ENCODE data around the gene GATAD2B.
"Not testable (repeated sequence)": the region's sequence is repeated elsewhere in the genome, so short reads cannot be mapped to it uniquely, and the experiment has no call there.

Gene GATAD2B

DNA sequence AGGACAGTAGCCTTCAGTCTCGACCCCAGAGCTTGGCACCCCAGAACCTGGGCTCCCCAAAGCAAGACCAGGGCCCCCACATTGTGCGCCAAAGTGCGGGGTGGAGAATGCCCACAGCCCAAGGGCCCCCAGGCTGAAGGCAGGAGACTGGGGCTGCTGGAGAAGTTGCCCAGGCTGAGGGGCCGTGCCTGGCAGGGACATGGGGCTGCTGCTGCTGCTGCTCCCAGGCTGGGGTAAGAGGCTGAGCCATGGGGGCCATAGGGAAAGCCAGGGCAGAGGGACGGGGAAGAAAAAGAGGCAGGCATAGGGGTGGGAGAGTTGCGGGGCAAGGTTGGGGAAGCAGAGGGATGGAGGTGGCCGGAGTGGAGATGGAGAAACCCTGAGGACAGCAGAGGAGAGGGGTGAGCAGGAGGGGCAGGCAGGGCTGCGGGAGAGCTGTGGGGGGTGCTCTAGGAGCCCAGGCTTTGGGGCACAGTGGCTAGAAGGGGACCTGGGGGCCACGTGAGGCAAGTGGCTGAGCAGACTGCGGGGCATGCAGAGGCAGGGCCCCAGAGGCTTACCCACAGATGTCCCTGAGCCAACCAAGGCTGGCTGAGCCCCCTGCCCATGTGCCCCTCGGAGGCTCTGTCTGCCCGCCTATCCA, 128.7 kb downstream of the GATAD2B start:
- no peak for DNase-seq

DNA sequence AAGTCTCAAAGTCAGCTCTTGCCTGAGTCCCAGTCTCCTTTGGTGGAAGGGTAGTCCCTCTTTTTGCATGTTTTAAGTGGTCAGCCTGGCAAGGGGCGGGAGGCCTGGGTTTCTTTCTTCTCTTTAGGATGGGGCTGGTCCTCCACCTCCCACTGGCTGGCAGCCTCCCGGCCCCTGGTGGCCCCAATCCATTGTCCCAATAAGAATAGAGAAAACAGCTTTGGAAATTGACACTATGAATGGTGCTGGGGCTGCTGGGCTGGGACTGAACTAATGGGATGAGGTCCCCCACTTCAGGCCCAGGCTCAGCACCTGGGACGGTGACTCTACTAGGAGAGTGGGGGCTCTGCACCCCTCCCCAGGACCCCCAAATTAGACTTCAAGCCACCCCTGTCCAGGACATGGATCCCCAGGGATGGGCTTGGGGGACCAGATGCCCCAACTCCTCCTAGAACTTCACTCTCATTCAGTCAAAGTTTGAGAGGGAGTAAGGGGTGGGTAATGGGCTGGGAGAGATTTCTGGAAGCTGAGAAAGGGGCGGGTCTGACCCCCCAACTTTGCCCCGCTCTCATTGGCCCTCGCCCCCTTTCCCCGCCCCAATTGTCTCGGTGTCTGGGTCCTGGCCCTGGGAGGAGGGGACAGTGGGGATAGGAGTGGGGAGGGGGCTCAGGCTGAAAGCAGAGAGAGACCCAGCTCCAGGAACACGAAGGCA, 129.4 kb downstream of the GATAD2B start:
- no peak for DNase-seq

DNA sequence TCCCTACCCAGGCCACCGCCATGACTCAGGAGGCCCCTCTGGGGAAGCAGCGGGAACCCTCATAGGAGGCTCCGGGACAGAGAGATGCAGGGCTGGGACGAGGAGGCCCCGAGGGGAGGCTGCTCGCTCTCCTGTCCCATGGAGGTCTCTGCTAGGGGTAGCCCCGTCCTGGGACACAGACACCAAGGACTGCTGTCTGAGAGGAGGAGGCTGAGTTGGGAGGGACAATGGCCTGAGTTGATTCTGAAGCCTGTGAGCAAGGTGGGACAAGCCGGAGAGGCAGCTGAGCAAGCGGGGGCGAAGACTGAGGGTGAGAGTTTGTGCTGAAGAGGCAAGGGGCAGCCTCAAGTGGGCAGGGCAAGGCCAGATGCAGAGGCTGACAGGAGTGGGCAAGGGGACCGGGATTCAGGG, 130.1 kb downstream of the GATAD2B start:
- no peak for DNase-seq

DNA sequence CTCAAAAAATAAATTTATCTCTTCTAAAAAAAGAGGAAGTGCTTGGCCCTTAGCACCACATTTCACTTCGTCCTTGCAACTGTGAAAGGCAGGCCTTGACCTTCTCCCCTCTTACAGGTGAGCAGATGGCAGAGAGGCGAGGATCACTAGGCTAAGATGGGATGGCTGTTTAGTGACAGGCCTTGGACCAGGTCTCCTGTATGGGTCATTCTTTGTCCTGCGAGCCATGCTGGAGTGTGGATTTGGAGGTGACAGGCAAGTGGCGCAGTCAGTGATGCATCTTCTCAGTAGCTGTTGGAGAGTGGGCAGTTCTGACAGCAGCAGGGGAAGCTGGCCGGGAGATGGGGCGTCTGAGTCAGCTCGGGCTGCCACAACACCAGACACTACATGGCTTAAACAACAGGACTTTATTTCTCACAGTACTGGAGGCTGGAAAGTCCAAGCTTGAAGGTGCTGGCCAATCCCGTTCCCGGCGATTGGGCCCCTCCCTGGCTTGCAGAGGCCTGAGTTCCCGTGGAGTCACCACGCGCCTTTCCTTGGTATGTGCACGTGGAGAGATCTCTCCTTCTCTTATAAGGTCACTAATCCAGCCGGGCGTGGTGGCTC, 131.0 kb downstream of the GATAD2B start:
- DNase-seq, result peak; percentile 44 to 50

DNA sequence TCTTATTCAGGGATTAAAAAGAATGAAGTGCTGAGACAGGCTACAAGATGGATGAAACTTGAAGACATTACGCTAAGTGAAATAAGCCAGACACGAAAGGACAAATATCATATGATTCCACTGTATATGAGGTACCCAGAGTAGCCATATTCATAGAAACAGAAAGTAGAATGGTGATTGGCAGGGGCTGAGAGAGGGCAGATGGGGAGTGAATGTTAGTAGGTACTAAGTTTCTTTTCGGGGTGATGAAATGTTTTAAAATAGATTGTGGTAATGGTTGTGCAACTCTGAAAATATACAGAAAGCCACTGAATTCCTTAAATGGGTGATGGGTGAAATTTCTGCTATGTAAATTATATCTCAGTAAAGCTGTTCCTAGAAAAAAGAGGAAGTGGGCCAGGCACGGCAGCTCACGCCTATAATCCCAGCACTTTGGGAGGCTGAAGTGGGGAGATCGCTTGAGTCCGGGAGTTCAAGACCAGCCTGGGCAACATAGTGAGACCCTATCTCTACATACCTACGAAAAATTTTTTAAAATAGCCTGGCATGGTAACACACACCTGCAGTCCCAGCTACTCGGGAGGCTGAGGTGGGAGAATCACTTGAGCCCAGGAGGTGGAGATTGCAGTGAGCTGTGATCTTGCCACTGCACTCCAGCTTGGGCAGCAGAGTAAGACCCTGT, 131.7 kb downstream of the GATAD2B start:
- DNase-seq, result peak; percentile 30 to 98

DNA sequence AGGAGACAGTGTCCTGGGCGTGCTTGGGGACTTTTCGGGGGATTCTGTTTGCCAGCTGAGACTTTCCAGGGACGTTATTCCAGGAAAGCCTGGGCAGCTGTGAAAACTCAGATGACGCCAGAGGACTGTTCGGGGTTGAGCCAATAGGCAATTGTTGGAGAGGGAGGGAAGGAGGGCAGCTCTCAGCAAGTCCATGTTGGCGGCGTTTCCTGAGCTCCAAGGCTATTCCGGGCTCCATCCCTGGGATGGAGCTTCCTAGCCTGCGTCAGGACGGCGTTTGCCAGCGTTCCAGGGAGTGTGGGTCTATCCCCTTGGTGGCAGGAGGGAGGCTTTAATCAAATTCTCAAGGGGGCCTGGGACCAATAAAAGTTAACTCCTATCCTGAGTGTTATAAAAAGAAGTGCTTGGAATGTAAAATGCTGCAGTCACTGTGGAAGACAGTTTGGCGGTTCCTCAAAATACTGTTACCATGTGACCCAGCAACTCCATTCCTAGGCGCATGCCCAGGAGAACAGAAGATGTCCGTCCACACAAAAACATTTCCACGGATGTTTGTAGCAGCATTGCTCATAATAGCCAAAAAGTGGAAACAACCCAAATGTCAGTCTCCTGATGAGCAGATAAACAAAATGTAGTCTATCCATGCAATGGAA, 132.3 kb downstream of the GATAD2B start:
- peak in 1 of 2 donors; percentile 51 for DNase-seq

DNA sequence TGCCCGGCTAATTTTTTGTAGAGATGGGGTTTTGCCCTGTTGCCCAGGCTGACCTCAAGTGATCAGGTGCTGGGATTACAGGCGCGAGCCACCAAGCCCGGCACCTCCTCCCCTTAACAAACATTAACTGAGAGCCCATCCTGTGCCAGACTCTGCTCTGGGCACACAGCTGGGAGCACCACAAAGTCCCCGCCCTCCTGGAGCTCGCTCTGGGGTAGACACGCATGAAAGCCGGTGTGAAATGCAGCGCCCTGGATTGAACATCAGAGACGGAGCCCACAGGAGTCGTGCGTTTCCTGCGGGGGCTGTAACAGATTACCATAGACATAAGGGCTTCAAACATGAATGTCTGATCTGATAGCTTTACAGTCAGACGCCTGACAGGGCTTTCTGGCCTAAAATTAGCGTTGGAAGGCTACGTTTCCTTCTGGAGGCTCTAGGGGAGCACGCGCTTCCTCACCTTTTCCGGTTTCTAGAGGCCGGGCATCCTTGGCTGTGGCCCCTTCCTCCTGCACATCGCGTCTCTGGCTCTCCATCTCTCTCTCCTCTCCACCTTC, 133.2 kb downstream of the GATAD2B start:
- no peak for DNase-seq

DNA sequence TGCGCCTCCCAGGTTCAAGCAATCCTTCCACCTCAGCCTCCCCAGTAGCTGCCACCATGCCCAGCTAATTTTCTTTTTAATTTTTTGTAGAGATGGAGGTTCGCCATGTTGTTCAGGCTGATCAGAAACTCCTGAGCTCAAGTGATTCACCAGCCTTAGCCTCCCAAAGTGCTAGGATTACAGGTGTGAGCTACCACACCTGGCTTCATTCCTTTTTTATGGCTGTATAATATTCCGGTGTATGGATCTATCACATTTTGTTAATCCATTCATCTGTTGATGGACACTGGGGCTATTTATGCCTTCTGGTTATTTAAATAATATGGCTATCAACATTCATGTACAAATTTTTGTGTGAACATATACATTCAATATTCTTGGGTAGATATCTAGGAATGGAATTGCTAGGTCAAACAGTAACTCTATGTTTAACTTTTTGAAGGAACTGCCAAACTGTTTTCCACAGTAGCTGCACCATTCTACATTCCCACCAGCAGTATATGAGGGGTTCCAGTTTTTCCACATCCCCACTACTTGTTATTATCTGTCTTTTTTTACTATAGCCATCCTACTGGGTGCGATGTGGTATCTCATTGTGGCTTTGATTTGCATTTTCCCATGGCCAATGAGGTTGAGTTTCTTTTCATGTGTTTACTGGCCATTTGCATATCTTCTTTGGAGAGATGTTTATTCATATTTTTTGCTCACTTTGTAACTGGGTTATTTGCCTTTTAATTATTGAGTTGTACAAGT, 136.6 kb downstream of the GATAD2B start:
- no peak for DNase-seq

DNA sequence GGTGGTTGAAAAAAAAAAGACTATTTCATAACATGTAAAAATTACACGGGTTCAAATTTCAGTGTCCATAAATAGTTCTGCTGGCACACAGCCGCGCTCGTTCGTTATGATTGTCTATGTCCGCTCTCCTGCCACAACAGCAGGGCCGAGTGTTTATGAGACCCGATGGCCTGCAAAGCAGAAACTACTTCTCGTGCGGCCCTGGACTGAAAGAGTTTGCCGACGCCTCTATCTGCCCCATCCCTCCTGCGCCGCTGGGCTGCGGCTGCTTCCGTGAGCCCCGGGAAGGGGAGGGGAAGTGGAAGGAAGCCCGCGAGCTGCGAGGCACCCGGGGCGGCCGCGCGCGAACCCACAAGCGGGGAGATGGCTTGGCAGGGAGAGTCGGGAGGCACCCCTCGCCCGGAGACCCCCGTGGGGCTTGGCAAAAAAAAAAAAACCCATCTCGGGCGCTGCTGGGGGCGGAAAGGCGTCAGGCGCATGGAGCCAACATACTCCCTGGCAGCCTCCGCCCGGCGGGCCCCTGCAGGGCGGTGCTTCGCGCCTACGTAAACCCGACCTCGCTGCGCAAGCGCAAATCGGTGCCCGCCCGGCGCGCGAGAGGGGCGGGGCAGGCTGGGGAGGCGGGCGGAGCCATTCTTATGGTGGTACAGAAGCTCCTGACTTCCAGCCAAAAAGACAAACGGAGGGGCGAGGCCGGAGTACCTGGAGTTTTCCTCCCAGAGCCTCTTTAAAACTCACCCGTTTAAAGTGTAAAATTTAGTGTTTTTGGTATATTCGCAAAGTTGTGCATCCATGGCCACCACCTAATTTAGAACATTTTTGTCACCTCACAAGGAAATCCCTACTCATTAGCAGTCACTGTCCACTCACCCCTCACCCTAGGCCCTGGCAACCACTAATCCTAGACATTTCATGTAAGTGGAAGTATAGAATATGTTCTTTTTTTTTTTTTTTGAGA, 139.3 kb downstream of the GATAD2B start:
- peak; percentile 71 to 96 for DNase-seq

DNA sequence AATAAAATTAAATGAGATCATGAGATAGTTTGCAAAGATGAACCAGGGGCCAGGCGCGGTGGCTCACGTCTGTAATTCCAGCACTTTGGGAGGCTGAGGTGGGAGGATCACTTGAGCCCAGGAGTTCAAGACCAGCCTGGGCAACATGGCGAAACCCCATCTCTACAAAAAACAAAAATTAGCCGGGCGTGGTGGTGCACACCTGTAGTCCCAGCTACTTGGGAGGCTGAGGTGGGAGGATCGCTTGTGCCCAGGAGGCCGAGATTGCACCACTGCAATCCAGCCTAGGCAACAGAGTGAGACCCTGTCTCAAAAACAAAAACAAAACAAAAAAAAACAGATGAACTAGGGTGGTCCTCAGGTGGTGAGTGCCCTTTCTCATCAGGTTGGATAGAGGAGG, 140.1 kb downstream of the GATAD2B start:
- not testable (repeated sequence) for DNase-seq

DNA sequence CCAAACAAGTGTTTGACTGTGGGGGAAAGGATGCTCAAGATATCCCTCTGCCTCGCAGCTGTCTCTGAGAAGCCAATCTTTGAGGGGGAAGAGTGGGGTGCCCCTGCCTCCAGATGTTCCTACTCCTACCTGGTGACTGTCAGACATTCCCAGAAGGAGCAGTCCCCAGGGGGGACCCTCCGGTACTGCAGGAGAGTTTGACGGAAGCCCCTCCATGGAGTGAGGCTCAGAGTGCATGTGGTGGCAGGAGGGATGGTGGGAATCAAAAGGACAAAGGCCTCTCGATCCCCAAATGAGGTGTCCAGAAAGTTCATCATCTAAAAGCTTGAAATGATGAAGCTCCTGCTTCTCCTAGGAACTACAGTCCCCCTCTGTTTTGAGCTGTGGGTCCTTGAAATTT, 142.2 kb downstream of the GATAD2B start:
- DNase-seq, result no peak

DNA sequence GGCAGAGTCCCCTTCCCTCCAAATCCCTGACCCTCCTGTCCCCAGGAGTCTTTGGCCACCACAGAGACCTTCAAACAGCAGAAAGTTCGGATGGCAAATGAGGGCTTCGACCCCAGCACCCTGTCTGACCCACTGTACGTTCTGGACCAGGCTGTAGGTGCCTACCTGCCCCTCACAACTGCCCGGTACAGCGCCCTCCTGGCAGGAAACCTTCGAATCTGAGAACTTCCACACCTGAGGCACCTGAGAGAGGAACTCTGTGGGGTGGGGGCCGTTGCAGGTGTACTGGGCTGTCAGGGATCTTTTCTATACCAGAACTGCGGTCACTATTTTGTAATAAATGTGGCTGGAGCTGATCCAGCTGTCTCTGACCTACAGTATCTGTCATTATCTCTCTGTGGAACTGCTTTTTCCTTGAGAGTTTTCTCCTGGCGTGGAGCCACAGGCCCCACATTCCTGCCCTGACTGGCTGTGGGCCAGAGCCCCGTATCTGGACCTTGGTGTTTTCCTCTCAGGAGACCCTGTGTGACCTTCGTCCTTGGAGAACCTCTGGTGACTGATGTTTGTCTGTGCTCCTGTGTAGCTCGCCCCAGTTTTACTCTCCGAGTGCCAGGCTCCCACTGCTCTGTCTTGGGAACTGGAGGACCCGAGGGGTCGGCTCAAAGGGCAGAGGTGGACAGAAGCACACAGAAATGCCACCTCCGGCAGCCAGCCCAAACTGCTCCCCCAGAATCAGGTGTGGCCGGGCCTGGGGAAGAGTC, 142.8 kb downstream of the GATAD2B start:
- DNase-seq, result no peak

DNA sequence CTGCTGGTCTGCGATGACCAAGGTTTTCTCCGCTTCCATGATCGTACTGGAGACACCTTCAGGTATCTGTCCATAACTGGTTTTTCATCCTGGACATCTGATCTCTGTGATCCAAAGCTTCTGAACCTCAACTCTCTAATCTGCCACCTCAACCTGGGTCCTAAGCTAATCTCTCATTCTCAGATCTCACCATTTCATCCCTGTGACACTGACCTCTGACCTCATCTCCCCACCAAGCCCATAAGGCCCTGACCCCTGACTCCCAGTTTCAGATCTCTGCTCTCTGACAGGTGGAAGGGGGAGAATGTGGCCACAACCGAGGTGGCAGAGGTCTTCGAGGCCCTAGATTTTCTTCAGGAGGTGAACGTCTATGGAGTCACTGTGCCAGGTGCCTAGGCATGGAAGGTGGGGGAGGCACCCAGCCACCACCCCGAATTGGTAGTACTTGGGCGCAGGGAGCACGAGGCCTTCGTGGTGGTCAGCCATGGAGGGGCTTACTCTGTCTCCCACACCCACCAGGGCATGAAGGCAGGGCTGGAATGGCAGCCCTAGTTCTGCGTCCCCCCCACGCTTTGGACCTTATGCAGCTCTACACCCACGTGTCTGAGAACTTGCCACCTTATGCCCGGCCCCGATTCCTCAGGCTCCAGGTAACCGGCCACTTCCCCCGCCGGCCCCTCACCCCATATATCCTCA, 143.8 kb downstream of the GATAD2B start:
- DNase-seq, result no peak

DNA sequence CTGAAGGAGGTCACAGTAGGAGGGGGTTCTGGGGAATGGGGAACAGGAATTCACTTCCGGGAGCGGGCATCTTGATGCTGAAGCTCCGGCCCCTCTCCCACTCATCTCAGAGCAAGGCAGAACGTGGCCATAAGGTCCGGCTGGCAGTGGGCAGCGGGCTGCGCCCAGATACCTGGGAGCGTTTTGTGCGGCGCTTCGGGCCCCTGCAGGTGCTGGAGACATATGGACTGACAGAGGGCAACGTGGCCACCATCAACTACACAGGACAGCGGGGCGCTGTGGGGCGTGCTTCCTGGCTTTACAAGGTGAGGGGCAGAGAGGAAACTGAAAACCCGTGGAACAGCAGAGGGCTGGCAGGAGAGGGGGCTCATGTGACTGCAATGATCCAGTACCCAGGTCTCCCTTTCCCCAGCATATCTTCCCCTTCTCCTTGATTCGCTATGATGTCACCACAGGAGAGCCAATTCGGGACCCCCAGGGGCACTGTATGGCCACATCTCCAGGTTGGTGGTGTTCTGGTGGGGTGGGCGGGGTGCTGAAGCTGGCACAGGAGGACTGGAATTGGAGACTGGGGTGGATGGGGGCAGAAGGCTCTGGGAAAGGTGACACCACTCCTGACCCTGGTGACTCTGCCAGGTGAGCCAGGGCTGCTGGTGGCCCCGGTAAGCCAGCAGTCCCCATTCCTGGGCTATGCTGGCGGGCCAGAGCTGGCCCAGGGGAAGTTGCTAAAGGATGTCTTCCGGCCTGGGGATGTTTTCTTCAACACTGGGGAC, 144.5 kb downstream of the GATAD2B start:
- DNase-seq, result no peak

DNA sequence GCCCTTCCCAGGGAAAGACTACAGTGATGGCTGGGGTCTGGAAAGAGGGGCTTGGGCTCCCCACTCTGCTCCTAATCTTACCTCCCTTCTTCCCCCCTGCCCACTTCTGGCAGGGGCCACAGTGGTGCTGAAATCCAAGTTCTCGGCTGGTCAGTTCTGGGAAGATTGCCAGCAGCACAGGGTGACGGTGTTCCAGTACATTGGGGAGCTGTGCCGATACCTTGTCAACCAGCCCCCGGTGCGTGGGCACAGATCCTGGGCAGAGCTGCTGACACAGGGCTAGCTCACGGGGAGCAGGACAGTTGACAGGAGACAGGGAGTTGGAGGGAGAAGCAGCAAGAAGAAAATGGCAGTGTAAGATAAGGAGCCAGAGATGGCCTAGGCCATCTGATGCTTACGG, 145.1 kb downstream of the GATAD2B start:
- no peak for DNase-seq

DNA sequence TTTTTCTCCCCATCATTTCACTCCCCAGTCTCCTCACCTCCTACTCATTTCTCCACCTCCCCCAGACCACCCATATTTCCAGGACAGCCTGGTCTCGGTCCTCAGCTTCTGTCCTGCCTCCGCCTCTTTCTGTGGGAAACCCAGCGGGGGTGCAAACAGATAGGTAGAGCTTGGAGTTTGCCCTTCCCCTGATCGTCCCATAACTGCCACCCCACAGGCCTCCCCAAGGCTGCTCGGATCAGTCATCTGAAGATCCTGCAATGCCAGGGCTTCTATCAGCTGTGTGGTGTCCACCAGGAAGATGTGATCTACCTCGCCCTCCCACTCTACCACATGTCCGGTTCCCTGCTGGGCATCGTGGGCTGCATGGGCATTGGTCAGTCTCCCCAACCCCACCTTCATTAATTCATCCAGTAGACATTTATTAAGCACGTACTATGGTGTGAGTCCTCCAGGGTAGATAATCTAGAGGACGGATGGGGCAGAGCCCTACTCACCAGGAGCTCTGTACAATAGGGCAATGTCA, 145.9 kb downstream of the GATAD2B start:
- DNase-seq, result no peak

DNA sequence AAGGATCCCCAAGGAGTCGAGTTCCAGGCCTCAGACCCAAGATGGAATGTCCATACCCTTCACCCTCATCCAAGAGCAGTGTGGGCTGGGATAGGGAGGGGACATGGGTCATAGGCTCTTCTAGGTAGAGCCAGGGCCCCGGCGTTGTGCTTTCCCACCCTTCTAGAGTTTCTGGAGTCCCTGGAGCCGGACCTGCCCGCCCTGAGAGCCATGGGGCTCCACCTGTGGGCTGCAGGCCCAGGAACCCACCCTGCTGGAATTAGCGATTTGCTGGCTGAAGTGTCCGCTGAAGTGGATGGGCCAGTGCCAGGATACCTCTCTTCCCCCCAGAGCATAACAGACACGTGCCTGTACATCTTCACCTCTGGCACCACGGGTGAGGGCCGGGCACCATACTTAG, 146.4 kb downstream of the GATAD2B start:
- no peak for DNase-seq

All from bone marrow (tissue), 2 donors.